T47D (cell line): Measurements from ENCODE around the gene SLC27A1.

Experiments
- DNase-seq, 2 experiments: peaks; one replicate each; pipeline versions ENCODE4 v3.0.0 to v3.0.0-alpha.2; 2011 to 2012; ENCODE audit warnings: low read depth in 1 of 2, low spot score in 1 of 2
- JUND ChIP-seq: IDR thresholded peaks from 2 replicates; pipeline ENCODE4 v1.6.1; 2012; ENCODE audit warnings: low read depth
- in situ Hi-C: cut with HindIII; loops from 2 replicates; pipeline ENCODE4 v1.10.0; 2016; ENCODE audit warnings: low sequenced_read_pairs, low pct_unique_long_range_greater_than_20kb

Gene SLC27A1

DNA sequence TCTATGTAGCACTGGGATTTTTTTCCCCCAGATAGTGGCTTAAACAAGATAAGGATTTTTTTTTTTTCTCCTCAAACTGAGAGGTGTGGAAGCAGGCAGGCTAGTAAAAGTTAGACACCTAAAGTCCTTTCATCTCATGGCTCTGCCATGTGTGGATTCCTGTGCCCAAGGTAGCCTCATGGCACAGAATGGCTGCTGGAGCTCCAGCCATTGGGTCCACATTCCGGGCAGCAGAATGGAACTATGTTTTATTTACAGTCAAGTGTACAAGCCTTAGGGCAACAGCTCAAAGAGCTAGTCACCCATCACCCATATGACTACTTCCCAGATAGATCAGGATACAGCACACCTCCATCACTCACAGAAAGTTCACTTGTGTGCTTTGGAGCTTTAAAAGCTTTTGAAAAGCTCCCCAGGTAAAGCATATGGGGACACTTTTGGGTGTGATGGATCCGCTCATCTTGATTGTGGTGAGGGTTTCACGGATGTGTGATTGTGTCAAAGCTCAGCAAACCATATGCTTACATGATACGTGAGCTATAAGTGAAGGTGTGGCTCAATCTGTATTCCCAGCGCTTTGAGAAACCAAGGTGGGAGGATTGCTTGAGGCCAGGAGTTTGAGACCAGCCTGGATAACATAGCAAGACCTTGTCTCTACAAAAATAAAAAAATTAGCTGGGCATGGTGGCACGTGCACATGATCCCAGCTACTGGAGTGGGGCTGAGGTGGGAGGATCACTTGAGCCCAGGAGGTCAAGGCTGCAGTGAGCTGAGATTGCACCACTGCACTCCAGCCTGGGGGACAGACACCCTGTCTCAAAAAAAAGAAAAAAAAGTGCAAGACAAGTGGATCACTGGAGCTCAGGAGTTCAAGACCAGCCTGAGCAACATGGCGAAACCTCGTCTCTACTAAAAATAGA, 59.2 kb downstream of the SLC27A1 start:
- TF ChIP-seq JUND: no peak
- in situ Hi-C loops: no loop called here
- no peak for DNase-seq

DNA sequence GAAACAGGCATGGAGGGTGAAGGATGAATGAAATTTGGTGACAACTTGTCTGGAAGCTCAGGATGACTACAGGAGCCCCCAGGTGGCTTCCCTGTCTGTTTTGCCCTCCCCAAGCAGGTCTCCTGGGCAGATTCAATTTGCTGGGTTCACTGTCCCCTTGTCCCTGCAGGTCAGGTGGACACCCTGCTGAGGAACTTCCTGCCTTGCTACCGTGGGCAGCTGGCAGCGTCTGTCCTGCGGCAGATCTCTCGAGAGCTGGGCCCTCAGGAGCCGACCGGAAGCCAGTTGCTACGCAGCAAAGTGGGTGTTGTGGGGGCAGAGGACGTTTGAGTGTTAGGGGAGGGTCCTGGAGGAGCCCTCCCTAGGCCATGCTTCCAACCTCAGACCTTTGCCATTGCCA, 60.3 kb downstream of the SLC27A1 start:
- in situ Hi-C loops: no loop called here
- no peak for TF ChIP-seq JUND
- no peak for DNase-seq

- no peak for TF ChIP-seq JUND
- in situ Hi-C loops: no loop called here
- no peak for DNase-seq
Observed at GRCh38 chr19:17532116-17532515, 61.8 kb downstream of the SLC27A1 start.

DNA sequence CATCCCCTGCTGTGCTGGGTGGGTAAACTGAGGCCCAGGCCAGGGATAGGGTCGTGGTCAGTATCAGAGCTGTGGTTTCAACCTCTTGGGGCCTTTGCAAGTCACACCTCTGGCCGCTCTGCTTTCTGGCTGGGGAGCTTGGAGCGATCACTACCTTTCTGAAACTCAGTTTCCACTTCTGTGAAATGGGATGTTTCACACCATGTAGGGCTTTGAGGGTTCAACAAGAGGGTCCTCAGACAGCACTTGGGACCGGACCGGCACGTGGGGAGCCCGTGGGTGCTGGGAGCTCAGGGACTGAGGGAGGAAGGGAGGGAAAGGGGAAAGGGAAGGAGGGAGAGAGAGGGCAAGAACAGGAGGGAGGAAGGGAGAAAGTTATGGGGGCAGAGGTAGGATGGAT, 62.2 kb downstream of the SLC27A1 start:
- DNase-seq: no peak
- no peak for TF ChIP-seq JUND
- in situ Hi-C loops: no loop called here

- no peak for DNase-seq
- TF ChIP-seq JUND: no peak
- in situ Hi-C loops: no loop called here
Observed at GRCh38 chr19:17534767-17535166, 64.4 kb downstream of the SLC27A1 start.

- in situ Hi-C loops: no loop called here
- no peak for TF ChIP-seq JUND
- no peak for DNase-seq
Observed at GRCh38 chr19:17536955-17537354, 66.6 kb downstream of the SLC27A1 start.

GRCh38 chr19:17538684-17539237, 68.4 kb downstream of the SLC27A1 start:
- TF ChIP-seq JUND: no peak
- in situ Hi-C loops: no loop called here
- DNase-seq: no peak

- peak; percentile 94 to 97 for DNase-seq
- in situ Hi-C loops: no loop called here
- TF ChIP-seq JUND: no peak
Observed at GRCh38 chr19:17539238-17540117, 69.2 kb downstream of the SLC27A1 start.

DNA sequence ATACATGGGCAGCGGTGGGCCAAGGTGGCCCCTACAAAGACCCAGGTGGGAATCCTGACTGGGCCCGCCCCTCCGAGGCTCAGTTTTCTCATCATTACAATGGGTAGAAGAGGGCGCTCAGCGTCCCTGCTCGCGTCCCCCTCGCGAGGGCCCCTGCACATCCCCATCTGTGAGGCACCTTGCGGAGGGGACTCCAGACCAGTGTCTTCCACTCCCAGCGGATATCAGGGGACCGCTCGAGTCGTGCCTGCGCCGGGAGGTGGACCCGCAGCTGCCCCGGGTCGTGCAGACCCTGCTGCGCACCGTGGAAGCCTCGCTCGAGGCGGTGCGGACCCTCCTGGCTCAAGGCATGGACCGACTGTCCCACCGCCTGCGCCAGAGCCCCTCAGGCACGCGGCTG, 69.8 kb downstream of the SLC27A1 start:
- in situ Hi-C loops: no loop called here
- TF ChIP-seq JUND: no peak
- DNase-seq: no peak

- in situ Hi-C loops: no loop called here
- DNase-seq: no peak
- TF ChIP-seq JUND: no peak
Observed at GRCh38 chr19:17541184-17541759, 70.9 kb downstream of the SLC27A1 start.

GRCh38 chr19:17542042-17542441, 71.7 kb downstream of the SLC27A1 start:
- in situ Hi-C loops: no loop called here
- no peak for DNase-seq
- TF ChIP-seq JUND: no peak

DNA sequence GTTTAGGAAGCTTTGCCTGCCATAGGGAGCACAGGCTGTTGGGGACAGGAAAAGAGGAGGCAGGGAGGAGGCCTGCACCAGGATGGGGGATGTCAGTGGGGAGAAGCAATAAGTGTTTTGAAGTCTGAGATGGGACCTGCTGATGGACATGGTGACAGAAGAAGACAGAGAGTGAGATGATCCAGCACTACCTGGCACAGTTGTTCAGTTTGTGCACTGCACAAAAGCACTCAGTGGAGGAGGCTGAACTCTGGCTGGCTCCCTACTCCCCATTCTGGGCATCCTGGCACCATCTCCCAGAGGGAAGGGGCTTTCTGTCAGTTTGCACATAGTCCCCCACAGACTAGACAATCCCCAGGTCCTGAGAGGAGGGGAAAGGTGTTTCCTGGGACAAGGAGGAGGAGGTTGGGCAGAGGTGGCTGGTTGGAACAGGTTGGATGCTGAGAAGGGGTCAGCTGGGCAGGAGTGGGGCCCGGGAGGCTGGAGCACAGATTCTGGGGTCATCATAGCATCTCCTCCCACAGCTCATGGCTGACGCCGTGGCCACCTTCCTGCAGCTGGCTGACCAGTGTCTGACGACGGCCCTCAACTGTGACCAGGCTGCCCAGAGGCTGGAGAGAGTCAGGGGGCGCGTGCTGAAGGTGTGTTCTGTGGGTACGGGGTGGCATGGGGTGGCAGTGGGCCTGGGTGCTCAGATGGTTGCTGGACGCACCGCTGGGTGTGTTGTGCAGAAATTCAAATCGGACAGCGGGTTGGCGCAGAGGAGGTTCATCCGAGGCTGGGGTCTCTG, 72.7 kb downstream of the SLC27A1 start:
- TF ChIP-seq JUND: no peak
- no peak for DNase-seq
- in situ Hi-C loops: no loop called here
